HL-60 (cell line): ENCODE data around the gene MT1B.

Experiments
- DNase-seq, 2 experiments: peaks; one replicate each; pipeline ENCODE4 v3.0.0-alpha.2; 2010 to 2020; ENCODE audit warnings: low read depth in 1 of 2, low spot score in 1 of 2
- H3K27ac ChIP-seq: fragments of 250-450 bp; sonication (Bioruptor Pico); replicated peaks from 2 replicates; pipeline ENCODE4 v1.5.1; 2020; ENCODE audit warnings: mild to moderate bottlenecking, moderate library complexity
- H3K27me3 ChIP-seq: fragments of 250-450 bp; sonication (Bioruptor Pico); 2 replicates; pipeline ENCODE4 v1.5.1; 2021; ENCODE audit warnings: mild to moderate bottlenecking, moderate library complexity; ENCODE audit not compliant: insufficient read depth, poor library complexity, severe bottlenecking
- H3K4me3 ChIP-seq: replicated peaks from 2 replicates; pipeline ENCODE4 v1.5.1; 2011; ENCODE audit warnings: mild to moderate bottlenecking, control low read depth, low read length; ENCODE audit not compliant: insufficient read depth
- CTCF ChIP-seq: IDR thresholded peaks from one replicate; pipeline ENCODE4 v1.5.1; 2011; ENCODE audit warnings: low read length, control low read depth, inconsistent platforms; ENCODE audit not compliant: insufficient read depth
- GABPA ChIP-seq: IDR thresholded peaks from 2 replicates; pipeline ENCODE4 v1.6.1; 2012; ENCODE audit warnings: low read depth
- POLR2AphosphoS5 ChIP-seq: IDR thresholded peaks from 2 replicates; pipeline ENCODE4 v1.6.1; 2012; ENCODE audit warnings: low read depth
- REST ChIP-seq: IDR thresholded peaks from 2 replicates; pipeline ENCODE4 v1.6.1; 2012; ENCODE audit warnings: low read depth; ENCODE audit not compliant: insufficient replicate concordance
- SPI1 ChIP-seq: IDR thresholded peaks from 2 replicates; pipeline ENCODE4 v1.6.1; 2012; ENCODE audit warnings: low read depth, mild to moderate bottlenecking, borderline replicate concordance

Gene MT1B

GRCh38 chr16:56636616-56637413, 14.9 kb upstream of the MT1B start:
- Histone ChIP-seq H3K4me3 (no peak overlapping the region), H3K27ac (no peak overlapping the region), H3K27me3 (peaks cover 74% of the 10 kb centered on the region)
- TF ChIP-seq REST (no peak), POLR2AphosphoS5 (no peak), GABPA (no peak), CTCF (no peak), SPI1 (no peak)
- no peak for DNase-seq

GRCh38 chr16:56637814-56638750, 13.6 kb upstream of the MT1B start, which contains the start of gene MT1A:
MT1A (plus strand) TSS chr16:56638666; CDS start chr16:56638739, 73 bp downstream.
- TF ChIP-seq REST (no peak), GABPA (no peak), CTCF (no peak), POLR2AphosphoS5 (no peak), SPI1 (no peak)
- Histone ChIP-seq H3K27me3 (peaks cover 66% of the 10 kb centered on the region), H3K27ac (no peak within 1 kb of the TSS), H3K4me3 (no peak within 1 kb of the TSS)
- no peak for DNase-seq

GRCh38 chr16:56639045-56639444, 12.6 kb upstream of the MT1B start:
- Histone ChIP-seq H3K27me3 (peaks cover 73% of the 10 kb centered on the region), H3K27ac (no peak overlapping the region), H3K4me3 (no peak overlapping the region)
- no peak for TF ChIP-seq GABPA
- no peak for TF ChIP-seq CTCF
- no peak for TF ChIP-seq POLR2AphosphoS5
- no peak for TF ChIP-seq SPI1
- TF ChIP-seq REST, result no peak
- DNase-seq, result no peak
